Stimulated activated CD4-positive, alpha-beta T cell treated with anti-CD3 and anti-CD28 coated beads, Interleukin-1b, Interleukin-23, amount 100 ng/mL, for 48 hours (primary cell): ENCODE data around the gene CGN.
A peak's percentile ranks its signal among the peaks of the same experiment; 100 is the strongest.

Experiments
- DNase-seq: peaks from one replicate; pipeline ENCODE4 v3.0.0-alpha.2; 2020

CGN gene

GRCh38 chr1:151523326-151523725 lies 12.1 kb downstream of the CGN start:
- DNase-seq: no peak

DNA sequence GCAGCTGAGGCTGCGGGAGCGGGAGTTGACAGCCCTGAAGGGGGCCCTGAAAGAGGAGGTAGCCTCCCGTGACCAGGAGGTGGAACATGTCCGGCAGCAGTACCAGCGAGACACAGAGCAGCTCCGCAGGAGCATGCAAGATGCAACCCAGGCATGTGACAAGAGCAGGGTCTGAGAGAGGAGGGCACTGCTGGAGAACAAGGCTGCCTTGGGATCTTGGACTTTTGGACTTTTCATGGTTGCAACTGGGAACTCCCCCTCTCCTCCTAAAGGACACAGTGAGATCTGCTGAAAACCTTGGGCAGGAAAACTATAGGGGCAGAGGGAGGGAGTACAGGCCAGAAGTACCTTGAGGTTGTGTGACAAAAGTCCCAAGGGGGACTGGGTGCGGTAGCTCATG lies 13.5 kb downstream of the CGN start:
- DNase-seq: no peak

DNA sequence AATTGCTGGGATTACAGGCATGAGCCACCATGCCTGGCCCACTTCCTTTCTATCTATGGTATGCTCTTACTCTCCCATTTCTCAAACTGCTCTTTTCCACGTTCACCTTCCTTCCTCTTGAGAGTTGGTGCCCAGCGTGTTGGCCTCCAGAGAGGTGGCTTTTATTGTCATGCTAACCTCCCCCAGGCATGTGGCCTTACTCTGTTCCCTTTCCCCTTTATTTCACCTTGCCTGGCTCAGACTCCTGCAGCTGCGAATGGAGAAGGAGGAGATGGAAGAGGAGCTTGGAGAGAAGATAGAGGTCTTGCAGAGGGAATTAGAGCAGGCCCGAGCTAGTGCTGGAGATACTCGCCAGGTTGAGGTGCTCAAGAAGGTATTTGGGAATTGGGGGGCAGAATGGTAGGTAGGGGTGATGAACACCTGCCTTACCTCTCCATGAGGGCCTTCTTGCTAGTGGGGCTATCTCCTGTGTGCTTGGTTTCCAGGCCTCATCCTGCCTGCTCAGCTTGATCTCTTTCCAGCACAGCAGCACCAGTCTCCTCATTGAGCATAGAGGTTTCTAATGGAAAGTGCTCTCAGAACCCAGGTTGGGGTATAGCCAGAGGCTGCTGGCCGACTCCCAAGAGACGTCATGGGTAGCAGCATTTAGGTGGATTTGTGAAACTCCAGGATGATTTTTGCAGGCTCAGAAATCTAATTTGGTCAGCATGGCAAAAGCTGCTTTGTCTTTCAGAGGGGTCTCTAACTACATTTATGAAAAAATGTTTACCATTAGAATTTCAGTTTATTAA lies 15.7 kb downstream of the CGN start:
- DNase-seq: no peak

DNA sequence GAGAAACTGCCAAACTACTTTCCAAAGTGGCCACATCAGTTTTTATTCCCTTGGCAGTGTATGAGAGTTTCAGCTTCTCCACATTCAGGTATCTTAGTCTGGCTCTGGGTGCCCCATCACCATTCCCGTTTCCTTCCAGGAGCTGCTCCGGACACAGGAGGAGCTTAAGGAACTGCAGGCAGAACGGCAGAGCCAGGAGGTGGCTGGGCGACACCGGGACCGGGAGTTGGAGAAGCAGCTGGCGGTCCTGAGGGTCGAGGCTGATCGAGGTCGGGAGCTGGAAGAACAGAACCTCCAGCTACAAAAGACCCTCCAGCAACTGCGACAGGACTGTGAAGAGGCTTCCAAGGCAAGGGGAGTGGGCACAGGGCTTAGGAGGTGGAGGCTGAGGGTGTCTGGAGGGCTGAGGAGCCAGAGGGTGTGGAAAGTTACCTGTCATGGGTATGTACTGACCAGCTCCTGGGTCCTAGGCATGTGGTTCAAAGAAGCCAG lies 18.1 kb downstream of the CGN start:
- no peak for DNase-seq

DNA sequence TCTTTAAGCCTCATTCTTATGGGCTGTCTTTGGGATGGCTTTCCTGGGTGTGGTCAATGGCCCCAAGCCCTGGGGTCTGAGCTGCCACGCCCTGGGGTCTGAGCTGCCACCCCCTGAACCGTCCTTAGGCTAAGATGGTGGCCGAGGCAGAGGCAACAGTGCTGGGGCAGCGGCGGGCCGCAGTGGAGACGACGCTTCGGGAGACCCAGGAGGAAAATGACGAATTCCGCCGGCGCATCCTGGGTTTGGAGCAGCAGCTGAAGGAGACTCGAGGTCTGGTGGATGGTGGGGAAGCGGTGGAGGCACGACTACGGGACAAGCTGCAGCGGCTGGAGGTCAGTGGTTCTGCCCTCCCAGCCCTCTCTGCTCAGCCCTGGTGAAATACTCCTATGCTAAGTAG lies 18.6 kb downstream of the CGN start:
- DNase-seq: no peak

DNA sequence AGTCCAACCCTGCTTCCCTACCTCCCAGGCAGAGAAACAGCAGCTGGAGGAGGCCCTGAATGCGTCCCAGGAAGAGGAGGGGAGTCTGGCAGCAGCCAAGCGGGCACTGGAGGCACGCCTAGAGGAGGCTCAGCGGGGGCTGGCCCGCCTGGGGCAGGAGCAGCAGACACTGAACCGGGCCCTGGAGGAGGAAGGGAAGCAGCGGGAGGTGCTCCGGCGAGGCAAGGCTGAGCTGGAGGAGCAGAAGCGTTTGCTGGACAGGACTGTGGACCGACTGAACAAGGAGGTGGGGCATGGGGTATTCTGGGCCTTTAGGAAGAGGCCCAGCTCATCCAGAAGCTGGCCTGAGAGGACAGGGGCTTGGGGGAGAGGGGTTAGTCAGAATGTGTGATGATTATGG lies 19.3 kb downstream of the CGN start:
- DNase-seq: no peak

- no peak for DNase-seq
Measured at GRCh38 chr1:151533870-151534269, 22.7 kb downstream of the CGN start.

GRCh38 chr1:151534662-151535278 lies 23.6 kb downstream of the CGN start:
- DNase-seq: peak; percentile 76

GRCh38 chr1:151535326-151536271 lies 24.4 kb downstream of the CGN start:
- no peak for DNase-seq

GRCh38 chr1:151536499-151536898 lies 25.3 kb downstream of the CGN start:
- DNase-seq: no peak

DNA sequence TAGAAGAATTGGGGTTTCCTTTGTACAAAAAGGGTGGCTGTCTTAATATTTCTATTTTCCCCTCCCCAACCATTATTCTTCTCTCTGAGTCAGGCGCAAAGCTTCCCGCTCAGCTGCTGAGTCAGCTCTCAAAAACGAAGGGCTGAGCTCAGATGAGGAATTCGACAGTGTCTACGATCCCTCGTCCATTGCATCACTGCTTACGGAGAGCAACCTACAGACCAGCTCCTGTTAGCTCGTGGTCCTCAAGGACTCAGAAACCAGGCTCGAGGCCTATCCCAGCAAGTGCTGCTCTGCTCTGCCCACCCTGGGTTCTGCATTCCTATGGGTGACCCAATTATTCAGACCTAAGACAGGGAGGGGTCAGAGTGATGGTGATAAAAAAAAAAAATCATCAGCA lies 25.9 kb downstream of the CGN start:
- DNase-seq: no peak

DNA sequence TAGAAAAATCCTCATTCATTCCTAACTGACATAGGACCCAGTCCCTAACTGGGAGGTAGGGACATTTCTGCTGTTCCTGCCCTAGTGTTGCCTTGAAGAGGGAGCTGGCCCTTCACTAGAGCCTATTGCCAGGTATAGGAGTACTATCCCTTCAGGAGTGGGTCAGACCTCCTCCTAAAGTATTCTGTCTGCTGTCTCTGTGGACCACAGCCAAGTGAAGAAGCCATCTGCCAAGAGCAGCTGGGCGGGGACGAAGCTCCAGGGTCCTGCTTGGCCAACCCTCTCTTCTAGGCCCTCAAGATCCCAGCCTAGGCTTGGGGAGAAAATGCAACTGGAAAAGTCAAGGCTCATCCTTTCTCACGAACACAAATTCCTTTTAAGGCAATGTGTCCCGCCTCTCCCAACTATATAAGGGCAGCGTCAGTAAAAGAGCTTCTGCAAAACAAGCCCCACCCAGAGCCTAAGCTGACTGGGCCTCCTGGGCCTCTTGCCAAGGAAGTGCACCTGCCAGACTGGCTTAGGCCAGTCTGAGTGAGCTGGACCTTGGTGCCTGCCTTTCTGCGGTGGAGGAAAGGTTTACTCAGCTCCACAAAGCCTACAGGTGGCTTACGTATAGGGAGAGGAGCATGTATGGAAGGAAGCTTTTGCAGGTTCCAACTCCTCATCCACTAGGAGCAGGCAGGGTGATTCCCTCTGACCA lies 28.3 kb downstream of the CGN start:
- DNase-seq: peak; percentile 47

DNA sequence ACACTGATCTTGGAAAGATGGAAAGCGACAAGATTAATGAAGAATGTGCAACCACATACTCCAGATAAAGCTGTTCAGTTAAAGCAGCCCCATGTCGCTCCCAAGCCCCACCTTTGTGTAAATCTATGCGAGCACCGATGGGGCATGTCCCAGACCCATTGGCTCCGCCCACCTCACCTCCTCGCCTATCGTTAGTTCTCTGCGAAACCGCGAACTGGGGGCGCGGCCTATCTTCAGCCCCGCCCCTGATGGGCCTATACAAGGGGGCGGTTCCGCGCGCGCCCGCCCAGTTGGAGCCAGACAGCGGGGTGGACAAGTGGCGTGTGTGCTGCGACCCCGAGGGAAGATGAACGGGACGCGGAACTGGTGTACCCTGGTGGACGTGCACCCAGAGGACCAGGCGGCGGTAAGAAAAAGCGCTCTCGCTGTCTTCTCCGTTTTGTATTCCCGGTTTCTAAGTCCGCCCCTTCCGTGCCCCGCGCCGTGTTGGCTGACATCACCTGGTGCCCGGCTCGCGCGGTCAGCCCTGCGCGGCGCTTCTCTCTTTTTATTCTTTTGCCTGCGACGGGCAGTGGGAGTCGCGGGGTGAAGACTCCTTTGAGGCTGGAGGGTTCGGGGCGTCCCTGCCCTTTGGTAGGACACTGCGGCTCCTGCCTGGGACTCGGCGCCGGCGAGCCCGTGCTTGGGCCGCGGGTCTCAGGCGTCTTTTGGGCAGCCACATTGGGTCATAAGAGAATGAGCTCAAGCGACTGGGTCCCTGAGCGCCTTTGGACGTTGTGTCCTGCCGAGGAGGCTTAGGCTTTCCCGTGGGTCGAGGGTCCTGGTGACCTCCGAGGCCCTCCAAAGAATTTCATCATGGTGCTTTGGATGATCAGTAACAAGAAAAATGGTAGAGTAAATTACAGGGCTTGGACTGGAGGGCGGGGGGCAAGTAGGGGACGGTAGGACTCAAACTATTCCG lies 29.1 kb downstream of the CGN start, which contains the start of gene TUFT1:
Gene TUFT1, plus strand, starts transcription at position 289 of the 961 bp plus-strand sequence. Its CDS starts 58 bp downstream, at position 347.
- peak; percentile 94 for DNase-seq

- no peak for DNase-seq
Measured at GRCh38 chr1:151540982-151541377, 29.8 kb downstream of the CGN start.

DNA sequence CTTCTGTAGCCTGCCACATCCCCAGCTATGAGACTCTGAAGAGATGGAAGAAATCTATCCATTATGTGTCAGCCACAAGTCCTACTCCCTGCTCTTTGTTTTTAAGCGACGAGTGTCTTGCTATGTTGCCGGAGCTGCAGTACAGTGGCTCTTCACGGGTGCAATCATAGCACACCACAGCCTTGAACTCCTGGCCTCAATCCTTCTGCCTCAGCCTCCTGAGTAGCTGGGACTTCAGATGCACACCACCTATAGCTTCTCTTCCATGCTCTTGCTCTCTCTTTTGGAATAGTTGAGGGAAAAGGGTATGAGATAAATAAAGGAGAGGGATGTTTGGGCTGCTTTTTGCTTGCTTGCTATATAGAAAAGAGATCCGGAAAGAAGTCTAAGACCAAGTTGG lies 30.6 kb downstream of the CGN start:
- no peak for DNase-seq

DNA sequence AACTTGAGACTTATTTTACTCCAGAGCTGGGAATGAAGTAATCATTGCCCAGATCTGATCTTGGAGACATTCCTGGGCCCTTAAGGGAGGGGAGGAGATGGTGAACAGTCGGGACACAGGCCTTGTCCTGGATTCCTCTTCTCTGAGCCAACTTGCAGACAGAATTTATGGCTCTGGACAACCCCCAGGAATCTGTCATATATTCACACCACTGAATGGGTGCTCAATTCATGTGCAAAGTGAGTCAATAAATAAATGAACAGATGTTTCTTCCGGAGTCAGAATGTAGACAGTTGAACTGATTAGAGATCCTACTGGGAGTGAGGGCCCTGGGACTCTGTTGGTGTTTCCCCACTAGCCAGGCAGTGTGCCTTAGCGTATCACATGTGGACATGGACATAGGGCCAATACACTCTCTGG lies 31.5 kb downstream of the CGN start:
- DNase-seq: no peak

DNA sequence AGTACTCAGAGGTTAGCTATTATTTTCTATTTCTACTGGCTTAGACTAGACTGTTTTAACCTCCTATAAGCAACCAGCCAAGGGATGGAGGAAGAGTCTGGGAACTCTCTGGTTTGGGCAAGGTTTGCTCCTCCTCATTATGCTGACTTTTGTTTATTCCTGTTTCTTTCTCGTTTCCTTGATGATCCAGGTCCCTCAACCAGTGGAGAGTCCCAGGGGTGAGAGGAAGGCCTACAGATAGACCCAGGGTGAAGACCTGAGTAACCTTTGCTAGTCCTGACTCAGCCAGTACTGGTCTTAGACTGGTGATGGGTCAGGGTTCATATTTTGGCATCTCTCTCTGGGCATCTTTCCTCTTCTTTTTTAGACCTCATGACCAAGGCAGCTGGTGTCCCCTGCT lies 34.4 kb downstream of the CGN start:
- DNase-seq: no peak

GRCh38 chr1:151546011-151546925 lies 35.1 kb downstream of the CGN start:
- DNase-seq: no peak

DNA sequence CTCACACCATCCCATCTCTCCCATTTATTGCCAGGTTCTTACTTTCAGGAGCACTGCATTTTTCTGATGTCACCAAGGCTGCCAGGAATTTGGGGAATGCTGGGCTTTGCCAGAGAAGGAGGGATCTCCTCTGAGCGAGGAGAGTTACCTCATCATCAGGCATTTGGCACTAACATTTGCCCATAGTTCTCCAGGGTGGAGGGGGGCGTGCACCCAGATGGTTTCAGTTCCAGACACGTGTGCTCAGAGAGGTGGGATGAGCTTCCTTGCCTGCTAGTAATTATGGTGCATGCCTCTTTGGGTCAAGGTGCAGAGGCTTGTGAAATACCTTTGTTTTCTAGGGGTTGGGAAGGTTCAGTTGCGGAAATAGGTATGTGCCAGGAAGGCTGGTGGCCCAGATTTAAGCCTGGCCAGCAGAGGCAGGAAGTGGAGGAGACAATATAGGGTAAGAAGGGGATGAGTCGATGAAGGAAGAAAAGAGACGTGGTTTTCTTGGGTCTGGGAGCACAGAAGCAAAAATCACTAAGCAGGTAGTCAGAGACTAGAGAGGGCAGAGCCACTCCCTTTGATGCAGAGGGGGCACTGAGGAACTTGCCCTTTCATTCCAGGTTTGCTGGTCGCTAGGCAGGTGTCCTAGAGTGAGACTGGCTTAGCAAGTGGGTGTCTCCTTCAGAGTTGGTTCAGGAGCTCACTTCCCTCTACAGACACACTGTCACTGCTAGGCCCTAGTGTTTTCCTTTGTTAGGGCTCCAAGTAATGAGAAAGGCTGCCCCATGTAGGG lies 36.1 kb downstream of the CGN start:
- DNase-seq: no peak

DNA sequence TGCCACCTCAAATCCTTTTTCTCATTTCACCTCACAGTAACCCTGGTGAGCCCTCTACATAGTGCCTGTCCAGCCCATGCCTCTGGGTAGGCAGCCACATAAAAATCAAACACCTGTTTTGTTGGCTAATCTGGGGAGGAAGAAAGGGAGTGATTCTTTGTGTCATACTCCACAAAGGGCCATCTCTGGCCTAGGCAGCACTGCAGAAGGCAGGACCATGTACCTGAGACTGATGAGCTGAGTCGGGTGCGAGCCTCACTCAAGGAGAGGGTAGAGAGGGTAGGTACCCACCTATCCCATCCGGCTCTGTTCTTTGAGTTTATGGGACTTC lies 36.7 kb downstream of the CGN start:
- no peak for DNase-seq
